ENCODE measurements around the gene KIF6.
"Not testable (repeated sequence)": the region's sequence is repeated elsewhere in the genome, so short reads cannot be mapped to it uniquely, and the experiment has no call there.

KIF6 gene, protein sequence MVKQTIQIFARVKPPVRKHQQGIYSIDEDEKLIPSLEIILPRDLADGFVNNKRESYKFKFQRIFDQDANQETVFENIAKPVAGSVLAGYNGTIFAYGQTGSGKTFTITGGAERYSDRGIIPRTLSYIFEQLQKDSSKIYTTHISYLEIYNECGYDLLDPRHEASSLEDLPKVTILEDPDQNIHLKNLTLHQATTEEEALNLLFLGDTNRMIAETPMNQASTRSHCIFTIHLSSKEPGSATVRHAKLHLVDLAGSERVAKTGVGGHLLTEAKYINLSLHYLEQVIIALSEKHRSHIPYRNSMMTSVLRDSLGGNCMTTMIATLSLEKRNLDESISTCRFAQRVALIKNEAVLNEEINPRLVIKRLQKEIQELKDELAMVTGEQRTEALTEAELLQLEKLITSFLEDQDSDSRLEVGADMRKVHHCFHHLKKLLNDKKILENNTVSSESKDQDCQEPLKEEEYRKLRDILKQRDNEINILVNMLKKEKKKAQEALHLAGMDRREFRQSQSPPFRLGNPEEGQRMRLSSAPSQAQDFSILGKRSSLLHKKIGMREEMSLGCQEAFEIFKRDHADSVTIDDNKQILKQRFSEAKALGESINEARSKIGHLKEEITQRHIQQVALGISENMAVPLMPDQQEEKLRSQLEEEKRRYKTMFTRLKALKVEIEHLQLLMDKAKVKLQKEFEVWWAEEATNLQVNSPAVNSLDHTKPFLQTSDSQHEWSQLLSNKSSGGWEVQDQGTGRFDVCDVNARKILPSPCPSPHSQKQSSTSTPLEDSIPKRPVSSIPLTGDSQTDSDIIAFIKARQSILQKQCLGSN

DNA sequence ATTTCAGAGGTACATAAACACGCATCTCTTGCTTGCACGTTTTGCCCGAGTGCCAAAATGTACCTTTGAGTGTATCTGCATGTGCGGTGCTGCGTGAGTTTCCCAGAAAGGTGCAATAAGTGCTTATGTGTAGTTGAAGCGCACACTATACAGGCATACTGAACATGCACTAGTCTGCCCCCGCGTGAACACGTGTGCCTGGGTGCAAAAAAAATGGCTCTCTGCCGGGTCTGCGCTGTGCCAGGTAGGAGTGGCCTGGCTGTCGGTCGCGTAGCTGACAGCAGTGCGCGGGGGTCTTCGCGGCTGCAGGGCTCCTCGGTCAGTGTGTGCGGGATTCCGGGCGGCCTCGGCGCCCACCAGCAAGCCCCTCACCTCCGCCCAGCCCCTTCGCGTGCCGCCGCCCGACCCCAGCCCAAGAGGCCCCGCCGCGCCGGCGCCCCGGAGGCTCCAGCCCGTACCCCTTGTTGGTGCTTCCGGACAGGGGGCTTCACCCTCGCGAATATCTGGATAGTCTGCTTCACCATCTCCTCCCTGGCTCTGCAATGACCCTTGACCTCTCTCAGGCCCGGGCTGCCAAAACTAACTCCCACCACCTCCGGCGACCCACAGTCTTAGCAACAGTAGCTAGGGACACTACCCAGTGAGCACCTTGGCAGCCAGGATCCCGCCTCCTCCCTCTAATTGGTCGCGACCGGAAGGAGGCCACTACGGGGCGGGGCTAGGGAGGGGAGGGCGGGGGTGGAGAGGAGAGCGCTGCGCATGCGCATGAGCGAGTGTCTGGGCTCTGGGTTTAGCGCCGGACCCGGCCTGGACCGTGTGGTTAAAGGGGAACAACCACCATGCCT is at the start of gene KIF6:
KIF6 (minus strand) TSS at position 622 of the 845 bp plus-strand sequence; CDS start at position 524, 98 bp downstream.
- DNase-seq (ENCODE audit: low read depth in 2 of 2): peak; percentile 48 to 58

DNA sequence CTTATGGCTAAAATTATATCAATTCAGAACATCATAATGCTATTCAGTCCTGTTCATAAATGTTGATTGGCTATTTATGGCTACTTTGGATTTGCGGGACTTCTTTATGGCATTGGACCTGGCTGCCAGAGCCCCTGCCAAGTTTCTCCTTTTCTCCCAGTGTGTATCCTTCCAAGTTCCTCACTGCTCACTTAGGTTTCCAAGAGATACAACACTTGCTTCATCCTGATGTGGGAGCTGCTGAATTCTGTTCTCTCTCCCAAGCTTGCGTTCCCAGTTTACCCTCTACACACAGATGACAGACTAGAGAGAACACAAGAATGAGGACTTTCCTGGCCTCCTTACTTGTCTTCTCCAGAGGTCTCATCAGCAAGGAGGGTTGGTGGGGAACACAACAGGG is 48.6 kb upstream of the KIF6 start:
- DNase-seq (ENCODE audit: low read depth in 2 of 2): no peak

DNA sequence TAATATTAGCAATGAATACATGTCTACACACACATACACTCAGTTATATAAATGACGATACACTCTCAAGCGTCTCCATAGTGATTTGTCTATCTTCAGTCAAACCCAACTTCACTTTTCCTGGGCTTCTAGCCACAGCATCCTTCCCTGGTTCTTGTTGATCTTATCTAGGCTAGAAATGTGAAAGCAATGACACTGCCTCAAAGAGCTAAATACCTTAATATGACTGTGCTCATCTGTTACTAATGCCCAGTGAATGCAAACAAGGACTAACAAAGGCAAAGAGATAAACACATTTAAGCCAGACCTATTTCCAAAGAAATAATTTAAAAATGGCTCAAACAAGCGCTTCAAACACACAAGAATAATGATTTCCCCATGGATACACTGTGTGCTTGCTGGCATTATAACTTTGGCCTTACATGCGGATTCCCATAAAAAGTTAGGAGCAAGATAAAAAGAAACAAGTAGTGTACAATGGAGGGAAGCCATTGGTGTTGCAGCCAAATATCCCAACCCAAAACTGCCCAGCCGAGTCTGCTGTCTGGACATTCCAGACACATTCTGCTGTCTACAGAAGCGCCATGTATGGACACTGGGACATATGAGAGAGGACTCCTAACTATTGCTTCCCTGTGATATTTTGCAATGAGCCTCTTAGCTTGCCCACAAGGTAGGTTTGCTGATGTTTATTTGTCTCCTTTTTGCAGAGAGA is 47.5 kb upstream of the KIF6 start:
- no peak for DNase-seq (ENCODE audit: low read depth in 2 of 2)

DNA sequence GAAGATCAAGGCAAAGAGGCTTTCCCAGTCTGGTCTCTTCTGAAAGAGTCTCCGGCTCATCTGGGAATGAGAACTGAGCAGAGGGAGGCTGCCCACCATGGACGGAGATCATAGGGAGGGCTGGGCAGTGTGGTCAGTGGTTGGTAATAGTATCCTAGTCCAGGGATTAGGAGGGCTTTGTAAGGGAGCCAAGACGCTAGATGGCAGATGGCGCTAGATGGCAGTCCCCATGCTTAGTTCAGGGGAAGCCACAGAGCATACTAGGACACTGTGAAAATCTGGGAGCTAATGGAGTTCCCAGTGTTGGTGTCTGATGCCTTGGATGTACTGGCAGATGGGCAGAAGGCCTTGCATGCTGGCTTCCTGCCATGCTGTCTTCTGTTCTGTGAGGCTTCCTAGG is 45.2 kb upstream of the KIF6 start:
- DNase-seq (ENCODE audit: low read depth in 2 of 2): no peak

DNA sequence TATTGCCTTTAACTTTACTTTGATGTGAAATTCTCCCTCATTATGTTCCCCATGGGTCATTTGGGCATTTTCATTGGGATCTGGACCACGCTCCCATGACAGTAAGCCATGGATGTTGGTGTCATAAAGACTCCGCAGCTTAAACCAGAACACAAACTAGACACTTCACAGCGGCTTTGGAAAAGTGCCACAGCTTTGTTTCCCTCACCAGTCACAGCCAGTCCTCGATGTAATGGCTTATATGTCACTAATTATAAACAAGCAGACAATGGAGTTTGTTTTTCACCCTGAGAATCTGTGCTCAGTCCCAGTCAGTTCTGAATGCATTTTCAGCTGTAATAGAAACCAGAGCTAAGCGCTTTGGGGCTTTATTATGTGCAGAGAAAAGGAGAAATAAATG is 43.8 kb upstream of the KIF6 start:
- no peak for DNase-seq (ENCODE audit: low read depth in 2 of 2)

DNA sequence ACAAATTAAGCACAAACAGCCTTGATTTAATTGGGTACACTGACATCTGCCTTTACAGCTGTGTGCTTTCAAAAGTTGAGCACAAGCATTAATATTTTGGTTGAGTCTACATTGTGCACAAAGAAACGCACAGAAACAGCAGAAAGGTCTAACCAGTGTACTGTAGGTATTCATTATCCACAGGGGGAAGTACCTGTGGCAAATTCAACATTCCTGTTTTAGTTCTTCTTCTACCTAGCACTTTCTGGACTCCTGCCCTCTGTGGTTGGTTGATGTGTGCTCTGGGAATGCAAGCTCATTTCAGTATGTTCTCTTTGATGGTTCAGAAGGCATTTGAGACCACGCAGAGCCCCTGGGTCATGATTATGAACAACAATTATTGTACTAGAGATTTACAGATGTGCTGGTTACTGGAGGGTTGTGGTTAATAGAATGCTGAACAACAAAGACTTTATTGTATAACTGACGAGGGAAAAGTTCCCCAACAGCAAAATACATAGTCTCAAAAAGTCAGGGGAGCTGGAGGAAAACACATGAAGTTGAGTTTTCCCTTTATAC is 40.4 kb upstream of the KIF6 start:
- no peak for DNase-seq (ENCODE audit: low read depth in 2 of 2)

DNA sequence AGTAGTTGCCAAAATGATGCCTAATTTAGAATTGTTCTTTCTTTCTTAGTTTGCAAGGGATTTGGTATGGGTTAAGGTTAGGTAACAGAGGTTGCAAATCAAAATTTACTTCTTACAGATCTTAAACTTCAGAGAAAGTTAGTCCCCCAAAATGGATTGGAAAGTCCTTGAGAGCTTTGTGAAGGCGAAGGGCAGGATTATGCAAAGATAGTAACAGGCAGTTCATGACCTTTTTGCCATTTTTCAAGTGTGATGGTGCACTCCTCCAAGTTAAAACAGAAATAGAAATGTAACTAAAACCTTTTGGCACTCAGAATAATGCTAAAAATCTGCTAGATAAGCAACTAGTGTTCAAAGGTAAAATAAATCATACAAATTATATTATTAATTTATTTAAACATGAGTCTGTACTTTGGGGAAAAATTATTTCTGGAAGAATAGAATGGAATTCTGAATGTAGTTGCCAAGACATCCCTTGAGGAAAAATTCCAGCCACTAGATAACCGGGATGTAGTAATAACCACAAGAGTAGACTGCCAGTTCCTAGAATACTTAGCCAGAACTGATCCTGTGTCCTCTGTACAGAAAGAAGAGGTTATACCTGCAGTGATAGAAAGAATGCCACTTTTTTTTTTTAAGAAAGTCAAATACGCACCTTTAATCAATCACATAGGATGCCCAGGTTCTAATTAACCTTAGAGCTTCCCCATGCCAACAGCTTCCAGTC is 35.2 kb upstream of the KIF6 start:
- DNase-seq (ENCODE audit: low read depth in 2 of 2): no peak

DNA sequence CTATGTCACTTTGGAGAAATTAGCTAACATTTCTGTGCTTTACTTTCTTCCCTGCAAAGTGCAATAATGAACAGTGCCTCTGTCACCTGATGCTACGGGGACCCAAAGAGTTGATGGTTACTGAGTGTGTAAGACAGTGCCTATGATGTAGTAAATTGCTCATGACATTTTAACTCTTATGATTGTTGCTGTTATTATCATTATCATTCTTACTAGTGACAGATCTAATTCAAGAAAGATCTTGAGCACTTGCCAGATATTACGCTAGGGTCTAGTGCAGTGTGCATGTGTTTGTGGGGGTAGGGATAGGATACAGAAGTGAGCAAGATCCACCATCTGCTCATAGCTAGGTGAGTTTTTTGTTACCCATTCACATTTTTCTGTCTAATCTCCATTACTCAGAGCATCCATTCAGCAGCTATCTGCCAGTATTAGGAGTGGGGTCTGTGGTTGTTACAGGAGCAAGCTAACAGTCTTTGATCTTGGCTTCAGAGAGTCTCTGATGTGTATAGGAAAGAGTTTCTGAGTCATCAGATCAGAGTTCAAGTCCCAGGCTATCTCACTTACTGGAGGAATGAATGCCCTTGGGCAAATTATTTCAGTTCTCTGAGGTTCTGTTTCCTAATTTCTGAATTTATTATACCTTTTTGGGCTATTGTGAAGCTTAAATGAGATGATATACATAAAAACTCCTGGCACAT is 33.8 kb upstream of the KIF6 start:
- no peak for DNase-seq (ENCODE audit: low read depth in 2 of 2)

DNA sequence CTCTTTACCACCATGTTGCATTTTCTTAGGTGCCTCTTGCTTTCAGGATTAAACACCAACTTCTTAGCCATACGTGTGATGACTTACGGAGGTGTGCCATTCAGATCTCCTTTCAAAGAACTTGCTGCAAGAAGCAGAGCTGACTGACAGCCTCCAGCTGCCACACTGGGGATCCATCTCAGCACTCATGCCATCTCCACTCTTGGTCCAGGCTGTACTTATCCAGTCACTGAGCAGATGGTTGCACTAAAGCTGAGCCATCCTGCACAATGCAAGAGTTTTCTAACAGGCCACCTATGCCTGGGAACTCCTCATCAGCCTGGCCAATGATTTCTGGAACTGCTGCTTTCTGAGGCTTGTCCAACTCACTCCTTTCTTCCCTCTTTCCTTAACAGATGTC is 31.4 kb upstream of the KIF6 start:
- DNase-seq (ENCODE audit: low read depth in 2 of 2): no peak

DNA sequence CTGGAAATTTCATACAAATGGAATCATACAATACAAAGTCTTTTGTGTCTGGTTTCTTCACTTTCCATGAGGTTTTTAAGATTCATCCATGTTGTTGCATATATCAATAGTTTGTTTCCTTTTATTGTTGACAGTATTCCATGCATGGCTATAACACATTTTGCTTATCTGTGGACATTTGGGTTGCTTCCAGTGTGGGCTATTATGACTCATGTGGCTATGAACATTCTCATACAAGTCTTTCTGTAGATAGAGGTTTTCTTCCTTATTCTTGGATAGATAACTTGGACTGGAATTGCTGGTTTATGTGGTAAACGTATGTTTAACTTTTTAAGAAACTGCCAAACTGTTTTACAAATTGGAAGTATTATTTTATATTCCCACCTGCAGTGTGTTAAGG is 30.0 kb upstream of the KIF6 start:
- no peak for DNase-seq (ENCODE audit: low read depth in 2 of 2)

DNA sequence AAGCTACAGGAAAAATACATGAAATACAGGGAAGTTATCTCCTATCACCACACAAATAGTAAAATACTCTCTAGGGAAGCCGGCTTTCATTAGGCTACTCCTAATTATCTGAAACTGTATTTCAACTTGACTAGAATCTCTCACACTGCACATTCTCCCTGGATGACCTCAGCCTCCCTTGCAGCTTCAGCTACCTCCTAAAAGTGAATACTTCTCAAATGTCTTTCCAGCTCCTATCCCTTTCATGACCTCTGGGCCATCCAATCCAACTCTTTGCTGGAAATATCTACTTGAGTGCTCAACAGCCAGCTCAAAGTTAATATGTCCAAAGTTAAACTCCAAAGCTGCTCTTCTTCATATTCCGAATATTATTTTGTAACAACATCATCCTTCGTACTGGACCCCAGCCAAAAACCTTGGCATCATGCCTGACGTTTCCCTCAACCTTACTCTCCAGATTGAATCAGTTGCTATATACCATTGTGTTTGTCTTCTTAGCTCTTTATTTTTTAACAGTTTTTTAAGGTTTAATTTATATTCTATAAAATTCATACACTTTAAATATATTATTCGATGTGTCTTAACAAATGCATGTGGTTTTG is 29.4 kb upstream of the KIF6 start:
- no peak for DNase-seq (ENCODE audit: low read depth in 2 of 2)

DNA sequence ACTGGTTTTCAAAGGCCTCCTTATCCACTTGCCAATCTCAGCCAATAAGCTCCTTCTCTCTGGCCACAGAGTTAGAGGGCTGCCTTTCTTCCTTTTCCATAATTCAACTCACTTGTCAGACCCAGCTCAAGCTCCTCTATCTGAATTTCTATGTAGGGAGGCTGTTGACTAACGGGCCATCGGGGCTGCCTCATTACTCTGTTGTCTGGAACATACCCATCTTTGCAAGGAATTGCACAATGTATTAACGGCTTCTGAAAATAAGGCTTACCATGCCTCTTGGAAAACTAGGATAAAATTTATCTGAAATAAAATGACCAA is 28.5 kb upstream of the KIF6 start:
- no peak for DNase-seq (ENCODE audit: low read depth in 2 of 2)

DNA sequence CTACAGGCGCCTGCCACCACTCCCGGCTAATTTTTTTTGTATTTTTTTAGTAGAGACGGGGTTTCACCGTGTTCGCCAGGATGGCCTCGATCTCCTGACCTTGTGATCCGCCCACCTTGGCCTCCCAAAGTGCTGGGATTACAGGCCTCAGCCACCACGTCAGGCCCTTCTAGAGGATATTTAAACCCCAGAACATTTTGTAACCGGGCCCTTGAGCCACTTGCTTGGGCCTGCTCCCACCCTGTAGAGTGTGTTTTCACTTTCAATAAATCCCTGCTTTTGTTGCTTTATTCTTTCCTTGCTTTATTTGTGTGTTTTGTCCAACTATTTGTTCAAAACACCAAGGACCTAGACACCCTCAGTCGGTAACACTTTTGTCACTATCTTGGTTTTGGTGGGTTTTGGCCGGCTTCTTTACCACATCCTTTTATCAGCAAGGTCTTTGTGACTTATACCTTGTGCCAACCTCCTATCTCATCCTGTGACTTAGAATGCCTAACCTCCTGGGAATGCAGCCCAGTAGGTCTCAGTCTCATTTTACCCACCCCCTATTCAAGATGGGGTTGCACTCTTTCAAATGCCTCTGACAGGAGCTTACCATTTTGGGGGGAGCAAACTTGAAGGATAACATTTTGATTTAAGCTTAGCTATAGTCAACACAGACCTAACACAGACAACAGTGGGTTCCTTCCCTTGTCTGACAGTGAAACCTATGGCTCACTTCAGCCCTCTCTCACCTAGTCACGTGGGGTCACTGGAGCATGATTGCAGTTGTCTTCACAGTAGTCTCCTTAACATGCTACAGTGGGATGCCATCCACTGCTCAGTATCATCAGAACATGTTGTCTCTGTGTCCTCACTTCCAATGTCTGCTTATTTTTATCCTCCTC is 27.9 kb upstream of the KIF6 start:
- DNase-seq (ENCODE audit: low read depth in 2 of 2): no peak

DNA sequence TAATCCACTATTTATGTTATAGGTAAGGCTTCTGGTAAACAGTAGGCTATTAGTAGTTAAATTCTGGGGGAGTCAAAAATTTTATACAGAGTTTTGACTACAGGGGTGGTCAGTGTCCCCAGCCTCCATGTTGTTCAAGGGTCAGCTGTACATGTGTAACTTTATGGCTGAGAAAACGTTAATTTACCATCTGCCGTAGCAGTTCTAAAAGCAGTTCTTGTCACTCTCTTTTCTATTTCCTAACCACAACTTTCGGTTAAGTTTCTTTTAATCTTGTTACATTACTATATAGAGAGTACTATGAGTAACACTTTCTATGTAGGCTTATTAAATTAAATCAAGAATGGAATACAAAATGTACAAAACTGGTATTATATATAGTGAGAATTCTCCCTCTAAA is 21.6 kb upstream of the KIF6 start:
- no peak for DNase-seq (ENCODE audit: low read depth in 2 of 2)

DNA sequence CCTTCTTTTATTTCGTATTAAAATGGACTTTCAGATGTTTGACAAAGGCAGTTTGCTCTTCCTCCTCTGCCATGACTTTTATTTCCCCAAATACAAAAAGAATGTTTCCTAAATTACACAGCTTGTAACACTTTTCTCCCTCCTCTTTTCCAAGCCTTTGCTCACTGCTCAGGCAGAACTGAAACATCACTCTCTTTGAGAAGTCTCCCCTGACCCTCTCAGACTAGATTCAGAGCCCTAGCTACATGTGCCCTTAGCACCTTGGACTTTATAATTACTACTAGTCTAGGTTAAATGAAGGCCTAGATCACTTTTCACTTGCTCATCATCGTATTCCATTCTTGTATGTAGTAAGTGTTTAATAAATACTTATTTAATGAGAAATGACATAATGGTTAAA is 8.5 kb upstream of the KIF6 start:
- no peak for DNase-seq (ENCODE audit: low read depth in 2 of 2)

DNA sequence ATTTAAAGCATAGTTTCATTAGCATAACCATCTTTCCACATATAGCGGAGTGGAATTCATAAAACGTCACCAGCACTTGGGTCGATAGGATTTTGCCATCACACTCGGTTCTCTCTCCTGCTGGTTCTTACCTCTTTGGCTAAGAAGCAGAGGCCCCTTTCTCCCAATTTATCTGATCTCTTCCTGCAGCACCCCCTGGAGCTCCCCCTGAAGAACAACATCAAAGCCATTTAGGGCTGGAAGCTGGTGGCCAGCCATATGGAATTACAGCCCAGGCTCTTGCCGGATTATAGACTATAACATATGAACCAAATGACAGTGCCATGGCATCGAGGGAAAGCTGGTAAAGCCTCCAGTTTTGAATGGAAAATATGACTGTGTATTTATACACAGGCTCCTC is 6.4 kb upstream of the KIF6 start:
- DNase-seq (ENCODE audit: low read depth in 2 of 2): no peak

DNA sequence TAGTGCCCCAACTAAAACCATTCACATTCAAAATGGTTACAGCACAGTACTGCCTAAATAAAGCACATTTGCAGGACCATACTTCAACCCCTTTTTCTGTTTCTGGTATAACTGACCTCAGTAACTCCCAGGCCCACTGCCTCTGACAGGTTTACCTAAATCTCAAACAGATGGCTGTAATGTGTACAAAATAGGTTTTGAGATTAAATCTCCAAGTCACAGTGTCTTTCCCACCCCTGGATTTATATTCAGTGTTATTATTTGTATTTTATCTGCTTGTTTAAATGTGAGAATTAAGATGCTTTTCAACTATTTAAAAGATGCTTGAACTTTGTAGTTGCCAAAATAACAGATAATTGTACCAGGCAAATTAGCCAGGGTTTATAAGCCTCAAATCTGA is 4.7 kb upstream of the KIF6 start:
- DNase-seq (ENCODE audit: low read depth in 2 of 2): no peak

DNA sequence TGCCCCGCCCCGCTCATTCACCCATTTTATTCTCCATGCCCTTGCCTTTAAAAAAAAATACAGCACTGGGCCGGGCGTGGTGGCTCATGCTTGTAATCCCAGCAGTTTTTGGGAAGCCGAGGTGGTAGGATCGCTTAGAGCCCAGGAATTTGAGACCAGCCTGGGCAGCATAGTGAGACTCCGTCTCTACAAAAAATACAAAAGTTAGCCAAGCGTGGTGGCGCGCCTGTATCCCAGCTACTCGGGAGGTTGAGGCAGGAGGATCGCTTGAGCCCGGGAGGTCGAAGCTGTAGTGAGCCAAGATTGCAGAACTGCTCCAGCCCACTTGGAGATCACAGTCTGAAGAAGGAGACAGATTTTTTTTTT is 407 bp upstream of the KIF6 start:
- DNase-seq (ENCODE audit: low read depth in 2 of 2): no peak

DNA sequence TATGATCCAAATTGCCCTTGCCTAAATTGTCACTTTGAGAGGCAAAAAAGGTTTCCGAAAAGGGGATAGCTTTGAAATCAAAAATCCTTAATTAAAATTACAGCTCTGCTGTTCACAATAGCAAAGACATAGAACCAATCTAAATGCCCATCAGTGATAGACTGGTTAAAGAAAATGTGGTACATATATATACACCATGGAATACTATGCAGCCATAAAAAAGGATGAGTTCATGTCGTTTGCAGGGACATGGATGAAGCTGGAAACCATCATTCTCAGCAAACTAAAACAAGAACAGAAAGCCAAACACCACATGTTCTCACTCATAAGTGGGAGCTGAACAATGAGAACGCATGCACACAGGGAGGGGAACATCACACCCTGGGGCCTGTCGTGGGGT is 1.9 kb downstream of the KIF6 start:
- not testable (repeated sequence) for DNase-seq (ENCODE audit: low read depth in 2 of 2)

Measured in stimulated activated CD4-positive, alpha-beta T cell treated with anti-CD3 and anti-CD28 coated beads, Interleukin-1b, Interleukin-23, amount 100 ng/mL, for 1 hour (primary cell).